ENCODE results near the gene OSBPL5. TPM values are rescaled to one million over a fixed set of nuclear protein-coding genes. Genes with fewer than 3 reads are reported as not detected.

Gene OSBPL5
- polyA plus RNA-seq, 2 of the 4 experiments (the other 2 are of a cell fraction), result 1.6 to 4.6 TPM

GRCh38 chr11:3041699-3042441 lies 123.2 kb downstream of the OSBPL5 start:
- Histone ChIP-seq H3K27ac (no peak overlapping the region), H3K4me1 (no peaks in the 10 kb centered on the region), H3K4me2 (no peak overlapping the region), H3K4me3 (no peak overlapping the region), H3K9me3 (no peaks in the 10 kb centered on the region)
- ChIA-PET POLR2A (no interaction called here), CTCF (interaction anchor here (6.6 to 11.4 kb wide), 2 partner anchors 17 to 48 kb away, joined by 88 to 210 read pairs; no protein-coding TSS in a partner anchor)
- no peak for ATAC-seq
- TF ChIP-seq CBX8 (IDR thresholded peaks at IDR 0.05) (no peak), SMC3 (IDR thresholded peaks at IDR 0.05) (no peak), ELK1 (IDR thresholded peaks at IDR 0.05; ENCODE audit: low read depth, low read length) (no peak), MAZ (IDR thresholded peaks at IDR 0.05; ENCODE audit: borderline replicate concordance, low read depth, low read length) (no peak), POLR2AphosphoS2 (conservative IDR thresholded peaks at IDR 0.05; ENCODE audit: low read length) (no peak), MYC (IDR thresholded peaks at IDR 0.05; ENCODE audit: borderline replicate concordance, low read length) (no peak), HOXB13 (CRISPR knock-in tag; IDR thresholded peaks at IDR 0.05; ENCODE audit: low read depth) (no peak), HMGXB4 (CRISPR knock-in tag; IDR thresholded peaks at IDR 0.05; ENCODE audit: borderline replicate concordance) (no peak), ESRRA (IDR thresholded peaks at IDR 0.05; ENCODE audit: borderline replicate concordance, low read length) (no peak), HDAC2 (IDR thresholded peaks at IDR 0.05) (no peak), NPAS2 (CRISPR knock-in tag; IDR thresholded peaks at IDR 0.05; ENCODE audit: borderline replicate concordance) (no peak), HES2 (IDR thresholded peaks at IDR 0.05) (no peak), HOXB5 (CRISPR knock-in tag; IDR thresholded peaks at IDR 0.05) (no peak), FOSL2 (IDR thresholded peaks at IDR 0.05) (no peak), FOSL2 (CRISPR knock-in tag; IDR thresholded peaks at IDR 0.05) (no peak), FOXS1 (CRISPR knock-in tag; IDR thresholded peaks at IDR 0.05) (no peak), EHF (CRISPR knock-in tag; IDR thresholded peaks at IDR 0.05) (no peak), TP53 (CRISPR knock-in tag; IDR thresholded peaks at IDR 0.05) (no peak)
- DNase-seq (ENCODE audit: low read depth in 1 of 2, low spot score in 1 of 2), result no peak
- WGBS (ENCODE audit: missing lambda C conversion rate), result 89% methylated on average over 16 of the region's 17 CpGs
- FAIRE-seq, result no peak

- ATAC-seq (no peak), DNase-seq (ENCODE audit: low read depth in 1 of 2, low spot score in 1 of 2) (no peak), FAIRE-seq (no peak)
- no peak overlapping the region for H3K27ac ChIP-seq
- POLR2A ChIA-PET, result no interaction called here
- WGBS (ENCODE audit: missing lambda C conversion rate), result 94% methylated on average over 9 of the region's 9 CpGs
- H3K4me1 ChIP-seq, result no peaks in the 10 kb centered on the region
- no peak overlapping the region for H3K4me2 ChIP-seq
- CTCF ChIA-PET, result interaction anchor here (6.6 to 11.4 kb wide), 2 partner anchors 16 to 49 kb away, joined by 88 to 210 read pairs; no protein-coding TSS in a partner anchor
- no peaks in the 10 kb centered on the region for H3K9me3 ChIP-seq
- TF ChIP-seq HES2 (IDR thresholded peaks at IDR 0.05) (no peak), HMGXB4 (CRISPR knock-in tag; IDR thresholded peaks at IDR 0.05; ENCODE audit: borderline replicate concordance) (no peak), ELK1 (IDR thresholded peaks at IDR 0.05; ENCODE audit: low read depth, low read length) (no peak), HOXB13 (CRISPR knock-in tag; IDR thresholded peaks at IDR 0.05; ENCODE audit: low read depth) (no peak), CHD2 (IDR thresholded peaks at IDR 0.05; ENCODE audit: low read length, partially characterized antibody) (no peak)
- H3K4me3 ChIP-seq, result no peak overlapping the region
Measured at GRCh38 chr11:3040881-3041280, 124.2 kb downstream of the OSBPL5 start.
